Measurements from ENCODE around the gene DHX40.
"Not testable (repeated sequence)": the region's sequence is repeated elsewhere in the genome, so short reads cannot be mapped to it uniquely, and the experiment has no call there.

Gene DHX40

DNA sequence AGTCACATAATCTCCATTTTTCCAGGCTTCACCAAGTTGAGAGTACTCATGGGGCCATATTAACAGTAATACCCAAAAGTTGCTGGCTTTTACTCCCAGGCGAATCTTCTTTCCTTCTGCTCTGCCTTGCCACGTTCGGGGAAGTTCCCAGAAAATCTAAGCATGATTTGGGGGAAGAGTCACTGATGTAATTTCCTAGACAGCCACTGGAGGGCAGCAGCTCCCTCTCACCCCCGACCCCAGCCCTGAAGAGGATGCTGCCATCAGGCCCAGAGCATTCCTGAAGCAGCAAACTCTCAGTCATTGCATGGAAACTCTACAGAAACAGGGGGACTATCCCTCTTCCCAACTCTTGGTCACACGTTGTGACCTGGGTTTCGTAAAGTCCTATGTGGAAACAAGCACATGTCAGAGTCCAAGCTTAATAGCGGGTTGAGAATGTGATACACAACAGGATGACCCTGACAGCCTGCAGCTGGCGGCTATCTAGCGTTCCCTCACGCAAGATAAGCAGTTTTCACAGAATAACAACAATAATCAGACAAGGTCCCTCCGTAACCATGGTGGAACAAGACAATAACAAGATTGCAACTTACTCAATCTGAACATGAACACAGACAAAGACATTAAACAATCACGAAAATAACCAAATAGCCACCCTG, 43.8 kb upstream of the DHX40 start:
- H3K27me3 ChIP-seq (ENCODE audit: insufficient read depth, poor library complexity, severe bottlenecking) = no peaks in the 10 kb centered on the region
- H3K36me3 ChIP-seq (ENCODE audit: low read depth) = no peaks in the 10 kb centered on the region
- H3K27ac ChIP-seq (ENCODE audit: poor library complexity, severe bottlenecking) = no peak overlapping the region
- H3K4me3 ChIP-seq (ENCODE audit: severe bottlenecking) = no peak overlapping the region
- no peaks in the 10 kb centered on the region for H3K9me3 ChIP-seq (ENCODE audit: severe bottlenecking)
- TF ChIP-seq, protein P1, sequence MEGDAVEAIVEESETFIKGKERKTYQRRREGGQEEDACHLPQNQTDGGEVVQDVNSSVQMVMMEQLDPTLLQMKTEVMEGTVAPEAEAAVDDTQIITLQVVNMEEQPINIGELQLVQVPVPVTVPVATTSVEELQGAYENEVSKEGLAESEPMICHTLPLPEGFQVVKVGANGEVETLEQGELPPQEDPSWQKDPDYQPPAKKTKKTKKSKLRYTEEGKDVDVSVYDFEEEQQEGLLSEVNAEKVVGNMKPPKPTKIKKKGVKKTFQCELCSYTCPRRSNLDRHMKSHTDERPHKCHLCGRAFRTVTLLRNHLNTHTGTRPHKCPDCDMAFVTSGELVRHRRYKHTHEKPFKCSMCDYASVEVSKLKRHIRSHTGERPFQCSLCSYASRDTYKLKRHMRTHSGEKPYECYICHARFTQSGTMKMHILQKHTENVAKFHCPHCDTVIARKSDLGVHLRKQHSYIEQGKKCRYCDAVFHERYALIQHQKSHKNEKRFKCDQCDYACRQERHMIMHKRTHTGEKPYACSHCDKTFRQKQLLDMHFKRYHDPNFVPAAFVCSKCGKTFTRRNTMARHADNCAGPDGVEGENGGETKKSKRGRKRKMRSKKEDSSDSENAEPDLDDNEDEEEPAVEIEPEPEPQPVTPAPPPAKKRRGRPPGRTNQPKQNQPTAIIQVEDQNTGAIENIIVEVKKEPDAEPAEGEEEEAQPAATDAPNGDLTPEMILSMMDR (IDR thresholded peaks at IDR 0.05; ENCODE audit: poor library complexity, severe bottlenecking) = peak; percentile 96
- DNase-seq (ENCODE audit: low spot score) (no peak), ATAC-seq (ENCODE audit: low read depth) (peak; percentile 75; the same call in 2 of the 3 replicates)
- peaks cover 2% of the 10 kb centered on the region for H3K4me1 ChIP-seq (ENCODE audit: insufficient read depth, poor library complexity, severe bottlenecking)

DNA sequence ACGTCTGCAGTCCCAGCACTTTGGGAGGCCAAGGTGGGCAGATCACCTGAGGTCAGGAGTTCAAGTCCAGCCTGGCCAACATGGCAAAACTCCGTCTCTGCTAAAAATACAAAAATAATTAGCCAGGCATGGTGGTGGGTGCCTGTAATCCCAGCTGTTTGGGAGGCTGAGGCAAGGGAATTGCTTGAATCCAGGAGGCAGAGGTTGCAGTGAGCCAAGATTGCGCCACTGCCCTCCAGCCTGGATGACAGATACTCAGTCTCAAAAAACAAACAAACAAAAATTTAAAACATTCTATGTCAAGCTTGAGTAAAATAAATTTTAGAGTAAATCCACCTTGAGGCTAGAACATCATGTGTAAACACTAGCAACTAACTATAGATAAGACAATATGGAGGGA, 40.5 kb upstream of the DHX40 start:
- H3K9me3 ChIP-seq (ENCODE audit: severe bottlenecking); H3K27ac ChIP-seq (ENCODE audit: poor library complexity, severe bottlenecking); H3K4me1 ChIP-seq (ENCODE audit: insufficient read depth, poor library complexity, severe bottlenecking); DNase-seq (ENCODE audit: low spot score); H3K27me3 ChIP-seq (ENCODE audit: insufficient read depth, poor library complexity, severe bottlenecking); H3K36me3 ChIP-seq (ENCODE audit: low read depth); ATAC-seq (ENCODE audit: low read depth); H3K4me3 ChIP-seq (ENCODE audit: severe bottlenecking): not testable (repeated sequence)

DNA sequence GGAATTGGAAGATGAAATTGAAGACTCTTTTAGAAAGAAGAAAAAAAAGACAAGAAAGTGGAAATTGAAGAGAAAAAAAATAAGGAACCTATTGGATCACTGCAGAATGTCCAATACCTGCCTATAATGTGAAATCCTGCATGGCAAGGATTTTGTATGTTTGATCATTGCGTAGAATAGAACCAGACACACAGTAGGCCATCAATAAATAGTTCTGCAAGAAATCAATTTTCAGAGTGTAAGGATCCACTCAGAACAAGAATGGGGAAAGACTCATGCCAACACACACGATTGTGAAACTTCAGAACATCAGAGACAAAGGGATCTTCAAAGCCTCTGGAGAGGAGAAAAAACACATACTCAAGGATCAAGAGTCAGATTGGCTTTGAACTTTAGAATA, 39.7 kb upstream of the DHX40 start:
- H3K9me3 ChIP-seq (ENCODE audit: severe bottlenecking) = no peaks in the 10 kb centered on the region
- H3K4me1 ChIP-seq (ENCODE audit: insufficient read depth, poor library complexity, severe bottlenecking) = peaks cover 2% of the 10 kb centered on the region
- no peak overlapping the region for H3K27ac ChIP-seq (ENCODE audit: poor library complexity, severe bottlenecking)
- TF ChIP-seq, protein P1 (IDR thresholded peaks at IDR 0.05; ENCODE audit: poor library complexity, severe bottlenecking) = no peak
- no peak for DNase-seq (ENCODE audit: low spot score)
- H3K27me3 ChIP-seq (ENCODE audit: insufficient read depth, poor library complexity, severe bottlenecking) = no peaks in the 10 kb centered on the region
- no peak overlapping the region for H3K4me3 ChIP-seq (ENCODE audit: severe bottlenecking)
- H3K36me3 ChIP-seq (ENCODE audit: low read depth) = no peaks in the 10 kb centered on the region
- no peak for ATAC-seq (ENCODE audit: low read depth)

DNA sequence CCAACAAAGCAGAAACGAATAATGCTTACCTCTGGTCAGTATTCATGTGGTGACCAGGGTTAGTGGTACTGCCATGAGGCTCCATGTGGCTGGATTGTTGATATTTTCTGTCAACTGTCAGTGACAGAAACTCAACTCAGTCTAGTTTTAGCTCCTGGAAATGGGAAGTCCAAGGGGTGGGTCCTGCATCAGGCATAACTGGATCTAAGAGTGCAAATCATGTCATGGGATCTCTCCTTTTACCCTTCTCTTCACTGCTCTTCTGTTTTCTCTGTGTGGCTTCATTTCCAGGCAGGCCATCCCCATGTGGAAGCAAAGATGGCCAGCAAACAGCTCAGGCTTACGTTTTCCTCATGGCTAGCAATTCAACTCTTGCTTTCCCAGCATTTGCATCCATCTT, 39.0 kb upstream of the DHX40 start:
- ATAC-seq (ENCODE audit: low read depth) = no peak
- no peaks in the 10 kb centered on the region for H3K36me3 ChIP-seq (ENCODE audit: low read depth)
- TF ChIP-seq, protein P1 (IDR thresholded peaks at IDR 0.05; ENCODE audit: poor library complexity, severe bottlenecking) = no peak

DNA sequence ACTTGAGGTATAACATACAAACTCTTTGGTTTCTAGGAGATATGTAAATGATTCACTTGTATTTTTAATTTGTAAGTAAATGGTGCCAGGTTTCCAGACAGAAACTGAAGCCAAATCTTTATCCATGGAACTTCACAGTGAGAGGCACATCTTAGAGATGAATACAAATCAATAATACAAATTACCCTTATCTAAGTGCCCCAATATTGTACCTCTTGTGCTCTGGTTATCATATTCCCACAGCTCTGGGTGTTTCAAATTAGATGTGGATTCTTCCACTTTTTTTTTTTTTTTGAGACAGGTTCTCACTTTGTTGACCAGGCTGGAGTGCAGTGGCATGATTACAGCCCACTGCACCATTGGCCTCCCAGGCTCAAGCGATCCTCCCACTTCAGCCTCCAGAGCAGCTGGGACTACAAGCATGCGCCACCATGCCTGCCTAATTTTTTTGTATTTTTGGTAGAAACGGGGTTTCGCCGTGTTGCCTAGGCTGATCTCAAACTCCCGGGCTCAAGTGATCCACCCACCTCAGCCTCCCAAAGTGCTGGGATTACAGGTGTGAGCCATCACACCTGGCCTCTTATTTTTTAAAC, 38.0 kb upstream of the DHX40 start:
- DNase-seq (ENCODE audit: low spot score) = no peak
- TF ChIP-seq, protein P1 (IDR thresholded peaks at IDR 0.05; ENCODE audit: poor library complexity, severe bottlenecking) = no peak
- ATAC-seq (ENCODE audit: low read depth) = no peak
- no peak overlapping the region for H3K4me3 ChIP-seq (ENCODE audit: severe bottlenecking)
- no peaks in the 10 kb centered on the region for H3K4me1 ChIP-seq (ENCODE audit: insufficient read depth, poor library complexity, severe bottlenecking)
- H3K9me3 ChIP-seq (ENCODE audit: severe bottlenecking) = no peaks in the 10 kb centered on the region
- H3K27ac ChIP-seq (ENCODE audit: poor library complexity, severe bottlenecking) = no peak overlapping the region
- H3K36me3 ChIP-seq (ENCODE audit: low read depth) = no peaks in the 10 kb centered on the region
- no peaks in the 10 kb centered on the region for H3K27me3 ChIP-seq (ENCODE audit: insufficient read depth, poor library complexity, severe bottlenecking)

More for the DNA sequence above, 39.0 kb upstream of the DHX40 start:
- Histone ChIP-seq H3K9me3 (ENCODE audit: severe bottlenecking) (no peaks in the 10 kb centered on the region), H3K27me3 (ENCODE audit: insufficient read depth, poor library complexity, severe bottlenecking) (no peaks in the 10 kb centered on the region), H3K4me1 (ENCODE audit: insufficient read depth, poor library complexity, severe bottlenecking) (no peaks in the 10 kb centered on the region), H3K4me3 (ENCODE audit: severe bottlenecking) (no peak overlapping the region), H3K27ac (ENCODE audit: poor library complexity, severe bottlenecking) (no peak overlapping the region)
- DNase-seq (ENCODE audit: low spot score) = no peak
